Activated CD4-positive, CD25-positive, alpha-beta regulatory T cell (primary cell): Measurements from ENCODE around the gene FRAS1.
"Not testable (repeated sequence)": the region's sequence is repeated elsewhere in the genome, so short reads cannot be mapped to it uniquely, and the experiment has no call there.

ENCODE experiments used
- DNase-seq, 4 experiments: peaks; one replicate each; lab custom pipeline; 2025; lab: John Stamatoyannopoulos, UW

FRAS1 gene

GRCh38 chr4:78057600-78058550 lies 752 bp downstream of the FRAS1 start:
- DNase-seq = peak in 2 of 4 experiments; percentile 2 to 3

GRCh38 chr4:78058591-78059523 lies 1.7 kb downstream of the FRAS1 start:
- no peak for DNase-seq

GRCh38 chr4:78059524-78059889 lies 2.4 kb downstream of the FRAS1 start:
- no peak for DNase-seq

- DNase-seq = no peak
Measured at GRCh38 chr4:78059938-78060337, 2.8 kb downstream of the FRAS1 start.

GRCh38 chr4:78061939-78062570 lies 4.9 kb downstream of the FRAS1 start:
- no peak for DNase-seq

- DNase-seq = no peak
Measured at GRCh38 chr4:78065508-78066192, 8.5 kb downstream of the FRAS1 start.

- DNase-seq = no peak
Measured at GRCh38 chr4:78068481-78068880, 11.4 kb downstream of the FRAS1 start.

- no peak for DNase-seq
Measured at GRCh38 chr4:78069319-78069718, 12.2 kb downstream of the FRAS1 start.

GRCh38 chr4:78069859-78070258 lies 12.7 kb downstream of the FRAS1 start:
- DNase-seq = no peak

GRCh38 chr4:78070731-78071282 lies 13.7 kb downstream of the FRAS1 start:
- DNase-seq = no peak

- no peak for DNase-seq
Measured at GRCh38 chr4:78074759-78075158, 17.6 kb downstream of the FRAS1 start.

- DNase-seq = no peak
Measured at GRCh38 chr4:78075986-78076385, 18.9 kb downstream of the FRAS1 start.

GRCh38 chr4:78078101-78078500 lies 21.0 kb downstream of the FRAS1 start:
- no peak for DNase-seq

GRCh38 chr4:78079726-78080430 lies 22.8 kb downstream of the FRAS1 start:
- no peak for DNase-seq

- no peak for DNase-seq
Measured at GRCh38 chr4:78081541-78081940, 24.4 kb downstream of the FRAS1 start.

- no peak for DNase-seq
Measured at GRCh38 chr4:78083035-78083434, 25.9 kb downstream of the FRAS1 start.

- no peak for DNase-seq
Measured at GRCh38 chr4:78091534-78091933, 34.4 kb downstream of the FRAS1 start.

- not testable (repeated sequence) for DNase-seq
Measured at GRCh38 chr4:78092350-78092749, 35.2 kb downstream of the FRAS1 start.

GRCh38 chr4:78092850-78093249 lies 35.7 kb downstream of the FRAS1 start:
- DNase-seq = no peak

GRCh38 chr4:78095081-78095480 lies 38.0 kb downstream of the FRAS1 start:
- no peak for DNase-seq

- DNase-seq = no peak
Measured at GRCh38 chr4:78099058-78099457, 41.9 kb downstream of the FRAS1 start.
